ENCODE measurements around the gene MARCHF9.

- TF ChIP-seq CTCF (IDR thresholded peaks at IDR 0.05) = no peak
- TF ChIP-seq POLR2AphosphoS5 (IDR thresholded peaks at IDR 0.05) = no peak
Observed at GRCh38 chr12:57739387-57739786, 15.5 kb upstream of the MARCHF9 start.

Measured in prostate gland (tissue), 2 donors.